ENCODE measurements around the gene ALG8.
A peak's percentile ranks its signal among the peaks of the same experiment; 100 is the strongest.

ALG8 gene

GRCh38 chr11:78139422-78140391, at the start of gene ALG8:
Gene ALG8 (minus strand): TSS chr11:78139626. CDS start chr11:78139588, 38 bp downstream.
- in situ Hi-C loops (cut with HindIII; ENCODE audit: low pct_ligation_motif_present, low sequenced_read_pairs) = no loop called here
- Histone ChIP-seq H3K4me3 (ENCODE audit: low read depth, low read length) (peak within 1 kb of the TSS; percentile 87), H3K27me3 (replicated peaks) (no peaks in the 10 kb centered on the region), H3K36me3 (replicated peaks) (no peaks in the 10 kb centered on the region), H3K27ac (peak within 1 kb of the TSS; percentile 85)
- DNase-seq = peak; percentile 97
- no peak for TF ChIP-seq CTCF (IDR thresholded peaks at IDR 0.05; ENCODE audit: low read depth, low read length, missing control alignments)

DNA sequence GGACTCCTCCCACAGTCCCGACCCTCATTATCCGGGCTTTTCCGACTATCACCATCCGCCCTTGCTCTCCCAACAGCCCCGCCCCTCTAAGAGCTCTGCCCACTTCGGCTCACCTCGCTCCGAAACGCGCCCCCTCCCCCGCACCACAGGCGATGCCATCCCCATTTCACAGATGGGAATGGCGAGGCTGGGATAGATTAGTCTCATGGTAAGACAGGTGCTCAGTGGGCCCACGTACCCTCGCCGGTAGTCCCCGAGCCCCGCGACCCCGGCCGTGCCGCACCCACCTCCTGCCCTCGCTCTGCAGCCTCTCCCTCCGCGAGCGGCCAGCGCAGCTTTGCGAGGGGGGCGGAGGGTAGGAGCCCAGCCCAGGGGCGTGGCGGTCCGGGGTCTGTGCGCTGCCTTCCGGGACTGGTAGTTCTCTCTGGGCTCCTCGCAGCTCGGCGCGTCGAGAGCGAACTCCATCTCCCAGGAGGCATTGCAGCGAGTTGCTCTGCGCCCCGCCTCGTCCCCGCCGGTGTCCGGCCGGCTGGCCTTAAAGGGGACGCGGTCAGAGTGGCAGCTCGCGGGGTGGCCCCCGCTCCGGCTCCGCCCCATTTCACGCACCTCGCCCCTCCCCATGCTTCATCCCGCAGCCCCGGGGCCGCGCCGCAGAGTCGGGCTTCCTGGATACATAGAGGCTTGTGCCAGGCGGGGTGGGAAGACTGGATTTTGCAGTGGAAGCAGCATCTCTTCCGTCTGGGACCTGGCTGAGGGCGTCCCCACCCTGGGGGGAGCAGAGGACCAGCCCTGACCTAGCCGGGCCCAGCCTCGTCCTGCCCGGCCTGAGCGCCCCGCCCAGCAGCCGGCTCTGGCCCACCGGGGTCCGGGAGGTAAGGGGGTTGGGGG, 49.1 kb upstream of the ALG8 start, which contains the start of the genes KCTD21 and USP35:
Gene KCTD21 (minus strand): TSS at position 341 of the 888 bp plus-strand sequence. CDS start 14,072 bp downstream, outside the sequence.
Gene USP35 (plus strand): TSS at position 634 of the 888 bp plus-strand sequence. CDS start 7,327 bp downstream, outside the sequence.
- Histone ChIP-seq H3K27me3 (replicated peaks) (no peaks in the 10 kb centered on the region), H3K27ac (peak within 1 kb of the TSS; percentile 82), H3K4me3 (ENCODE audit: low read depth, low read length) (peak within 1 kb of the TSS; percentile 87), H3K36me3 (replicated peaks) (peaks cover 7% of the 10 kb centered on the region)
- TF ChIP-seq CTCF (IDR thresholded peaks at IDR 0.05; ENCODE audit: low read depth, low read length, missing control alignments) = no peak
- DNase-seq = peak; percentile 95
- in situ Hi-C loops (cut with HindIII; ENCODE audit: low pct_ligation_motif_present, low sequenced_read_pairs) = no loop called here

- Histone ChIP-seq H3K27me3 (replicated peaks) (no peaks in the 10 kb centered on the region), H3K27ac (peak overlapping the region; percentile 82), H3K4me3 (ENCODE audit: low read depth, low read length) (peak overlapping the region; percentile 87), H3K36me3 (replicated peaks) (peaks cover 8% of the 10 kb centered on the region)
- TF ChIP-seq CTCF (IDR thresholded peaks at IDR 0.05; ENCODE audit: low read depth, low read length, missing control alignments) = no peak
- DNase-seq = no peak
- in situ Hi-C loops (cut with HindIII; ENCODE audit: low pct_ligation_motif_present, low sequenced_read_pairs) = no loop called here
Measured at GRCh38 chr11:78187366-78188285, 48.2 kb upstream of the ALG8 start.

- Histone ChIP-seq H3K36me3 (replicated peaks) (peaks cover 27% of the 10 kb centered on the region), H3K27ac (no peak overlapping the region), H3K27me3 (replicated peaks) (no peaks in the 10 kb centered on the region), H3K4me3 (ENCODE audit: low read depth, low read length) (no peak overlapping the region)
- in situ Hi-C loops (cut with HindIII; ENCODE audit: low pct_ligation_motif_present, low sequenced_read_pairs) = no loop called here
- TF ChIP-seq CTCF (IDR thresholded peaks at IDR 0.05; ENCODE audit: low read depth, low read length, missing control alignments) = no peak
- no peak for DNase-seq
Measured at GRCh38 chr11:78181185-78181584, 41.8 kb upstream of the ALG8 start.

DNA sequence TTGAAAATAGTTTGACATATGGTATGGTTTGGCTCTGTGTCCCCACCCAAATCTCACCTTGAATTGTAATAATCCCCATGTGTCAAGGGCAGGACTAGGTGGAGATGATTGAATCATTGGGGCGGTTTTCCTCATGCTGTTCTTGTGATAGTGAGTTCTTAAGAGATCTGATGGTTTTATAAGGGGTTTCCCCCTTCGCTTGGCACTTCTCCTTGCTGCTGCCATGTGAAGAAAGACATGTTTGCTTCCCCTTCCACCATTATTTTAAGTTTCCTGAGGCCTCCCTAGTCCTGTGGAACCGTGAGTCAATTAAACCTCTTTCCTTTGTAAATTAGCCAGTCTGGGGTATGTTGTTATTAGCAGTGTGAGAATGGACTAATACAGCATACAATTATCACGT, 41.3 kb upstream of the ALG8 start:
- Histone ChIP-seq H3K4me3 (ENCODE audit: low read depth, low read length) (no peak overlapping the region), H3K27ac (no peak overlapping the region), H3K36me3 (replicated peaks) (peaks cover 29% of the 10 kb centered on the region), H3K27me3 (replicated peaks) (no peaks in the 10 kb centered on the region)
- TF ChIP-seq CTCF (IDR thresholded peaks at IDR 0.05; ENCODE audit: low read depth, low read length, missing control alignments) = no peak
- no peak for DNase-seq
- in situ Hi-C loops (cut with HindIII; ENCODE audit: low pct_ligation_motif_present, low sequenced_read_pairs) = no loop called here
